HEK293 (cell line): ENCODE data around the gene ADAM17.

Source experiments
- CTCF ChIA-PET: fragments of 350-600 bp; formaldehyde crosslinking; extraction: SDS; loops from one replicate; lab custom pipeline; 2021; ENCODE audit warnings: antibody characterized with exemption; lab: Yijun Ruan, JAX
- POLR2A ChIA-PET: fragments of 300-600 bp; formaldehyde crosslinking; extraction: SDS; loops from one replicate; lab custom pipeline; 2020; ENCODE audit warnings: antibody characterized with exemption, inconsistent platforms; lab: Yijun Ruan, JAX
- H3K27ac ChIP-seq: fragments of 200-500 bp; sonication (Bioruptor generic); 2 replicates; pipeline ENCODE4 v1.5.1; 2014; ENCODE audit warnings: low read depth, low read length, control low read depth, inconsistent platforms; ENCODE audit errors: extremely low read depth
- H3K36me3 ChIP-seq, 2 experiments: fragments of 200-500 bp in 1 of 2; sonication (Bioruptor generic) in 1 of 2; 1 replicate in 1 of 2; 2 replicates in 1 of 2; pipeline ENCODE4 v1.5.1; 2014 to 2017; ENCODE audit warnings: inconsistent platforms in 2 of 2, low read length in 2 of 2; ENCODE audit not compliant: control insufficient read depth in 2 of 2, insufficient read depth in 1 of 2
- H3K4me1 ChIP-seq: fragments of 200-500 bp; sonication (Bioruptor generic); 2 replicates; pipeline ENCODE4 v1.5.1; 2014; ENCODE audit warnings: mild to moderate bottlenecking, low read length, inconsistent platforms; ENCODE audit not compliant: control insufficient read depth, insufficient read depth
- H3K4me3 ChIP-seq: 2 replicates; pipeline ENCODE4 v1.5.1; 2011; ENCODE audit warnings: low read depth, mild to moderate bottlenecking, control low read depth, low read length, moderate library complexity
- H3K9me3 ChIP-seq: fragments of 200-500 bp; sonication (Bioruptor generic); 2 replicates; pipeline ENCODE4 v1.5.1; 2014; ENCODE audit warnings: low read depth, low read length, inconsistent platforms; ENCODE audit not compliant: control insufficient read depth, insufficient read depth
- BCL11B ChIP-seq: fragments of 450-650 bp; formaldehyde crosslinking; IDR thresholded peaks from 2 replicates; pipeline ENCODE4 v1.5.1; 2016; ENCODE audit warnings: low read depth, missing biosample characterization, missing genetic modification characterization
- GLIS1 ChIP-seq: fragments of 450-650 bp; formaldehyde crosslinking; IDR thresholded peaks from 2 replicates; pipeline ENCODE4 v1.5.1; 2016; ENCODE audit warnings: missing biosample characterization, missing genetic modification characterization
- GLIS2 ChIP-seq: fragments of 450-650 bp; formaldehyde crosslinking; IDR thresholded peaks from 2 replicates; pipeline ENCODE4 v1.5.1; 2016; ENCODE audit warnings: missing biosample characterization, missing genetic modification characterization
- KLF10 ChIP-seq: fragments of 450-650 bp; IDR thresholded peaks from 2 replicates; pipeline ENCODE4 v1.5.1; 2018; ENCODE audit warnings: missing biosample characterization, mild to moderate bottlenecking, missing genetic modification characterization
- KLF7 ChIP-seq: fragments of 450-650 bp; formaldehyde crosslinking; IDR thresholded peaks from 2 replicates; pipeline ENCODE4 v1.5.1; 2016; ENCODE audit warnings: missing biosample characterization, missing genetic modification characterization, borderline replicate concordance
- OSR2 ChIP-seq: fragments of 450-650 bp; formaldehyde crosslinking; IDR thresholded peaks from 2 replicates; pipeline ENCODE4 v1.5.1; 2016; ENCODE audit warnings: missing biosample characterization, missing genetic modification characterization
- OVOL3 ChIP-seq: fragments of 450-650 bp; formaldehyde crosslinking; IDR thresholded peaks from 2 replicates; pipeline ENCODE4 v1.5.1; 2016; ENCODE audit warnings: missing biosample characterization, missing genetic modification characterization
- WT1 ChIP-seq: fragments of 450-650 bp; formaldehyde crosslinking; IDR thresholded peaks from 2 replicates; pipeline ENCODE4 v1.5.1; 2016; ENCODE audit warnings: missing biosample characterization, missing genetic modification characterization
- ZBTB1 ChIP-seq: fragments of 450-650 bp; formaldehyde crosslinking; IDR thresholded peaks from 2 replicates; pipeline ENCODE4 v1.5.1; 2016; ENCODE audit warnings: missing biosample characterization, missing genetic modification characterization
- ZBTB20 ChIP-seq: fragments of 450-650 bp; formaldehyde crosslinking; IDR thresholded peaks from 2 replicates; pipeline ENCODE4 v1.5.1; 2016; ENCODE audit warnings: missing biosample characterization, missing genetic modification characterization
- ZBTB7A ChIP-seq: fragments of 450-650 bp; formaldehyde crosslinking; IDR thresholded peaks from 2 replicates; pipeline ENCODE4 v1.5.1; 2016; ENCODE audit warnings: low read depth, missing biosample characterization, missing genetic modification characterization
- ZEB2 ChIP-seq: fragments of 450-650 bp; formaldehyde crosslinking; IDR thresholded peaks from 2 replicates; pipeline ENCODE4 v1.5.1; 2016; ENCODE audit warnings: missing biosample characterization, missing genetic modification characterization
- ZFP69B ChIP-seq: fragments of 450-650 bp; formaldehyde crosslinking; IDR thresholded peaks from 2 replicates; pipeline ENCODE4 v1.5.1; 2016; ENCODE audit warnings: missing biosample characterization, missing genetic modification characterization
- ZNF121 ChIP-seq: fragments of 450-650 bp; formaldehyde crosslinking; IDR thresholded peaks from 2 replicates; pipeline ENCODE4 v1.5.1; 2016; ENCODE audit warnings: missing biosample characterization, missing genetic modification characterization
- ZNF132 ChIP-seq: fragments of 450-650 bp; formaldehyde crosslinking; IDR thresholded peaks from 2 replicates; pipeline ENCODE4 v1.5.1; 2017; ENCODE audit warnings: missing biosample characterization, missing genetic modification characterization, borderline replicate concordance
- ZNF311 ChIP-seq: fragments of 450-650 bp; formaldehyde crosslinking; IDR thresholded peaks from 2 replicates; pipeline ENCODE4 v1.5.1; 2017; ENCODE audit warnings: missing biosample characterization, missing genetic modification characterization, borderline replicate concordance
- ZNF501 ChIP-seq: fragments of 450-650 bp; formaldehyde crosslinking; IDR thresholded peaks from 2 replicates; pipeline ENCODE4 v1.5.1; 2016; ENCODE audit warnings: missing biosample characterization, missing genetic modification characterization
- ZNF561 ChIP-seq: fragments of 450-650 bp; IDR thresholded peaks from 2 replicates; pipeline ENCODE4 v1.5.1; 2018; ENCODE audit warnings: missing biosample characterization, missing genetic modification characterization, borderline replicate concordance
- ZNF623 ChIP-seq: fragments of 450-650 bp; formaldehyde crosslinking; IDR thresholded peaks from 2 replicates; pipeline ENCODE4 v1.5.1; 2016; ENCODE audit warnings: missing biosample characterization, missing genetic modification characterization
- ZNF624 ChIP-seq: fragments of 450-650 bp; formaldehyde crosslinking; IDR thresholded peaks from 2 replicates; pipeline ENCODE4 v1.5.1; 2017; ENCODE audit warnings: missing biosample characterization, missing genetic modification characterization
- ZNF664 ChIP-seq: fragments of 450-650 bp; formaldehyde crosslinking; IDR thresholded peaks from 2 replicates; pipeline ENCODE4 v1.5.1; 2016; ENCODE audit warnings: missing biosample characterization, missing genetic modification characterization
- ZNF768 ChIP-seq: fragments of 450-650 bp; formaldehyde crosslinking; IDR thresholded peaks from 2 replicates; pipeline ENCODE4 v1.5.1; 2018; ENCODE audit warnings: missing biosample characterization, mild to moderate bottlenecking, missing genetic modification characterization
- ZNF785 ChIP-seq: fragments of 450-650 bp; formaldehyde crosslinking; IDR thresholded peaks from 2 replicates; pipeline ENCODE4 v1.5.1; 2016; ENCODE audit warnings: missing biosample characterization, missing genetic modification characterization
- TF ChIP-seq, protein P1 (sequence below): fragments of 450-650 bp; formaldehyde crosslinking; IDR thresholded peaks from 2 replicates; pipeline ENCODE4 v1.5.1; 2017; ENCODE audit warnings: missing biosample characterization, missing genetic modification characterization
- TF ChIP-seq, protein P2 (sequence below): fragments of 450-650 bp; formaldehyde crosslinking; IDR thresholded peaks from 2 replicates; pipeline ENCODE4; 2016; ENCODE audit warnings: missing biosample characterization, missing genetic modification characterization

Gene ADAM17

GRCh38 chr2:9578467-9579235 lies 23.0 kb upstream of the ADAM17 start:
- H3K36me3 ChIP-seq = peaks cover 4 to 9% of the 10 kb centered on the region in 2 experiments
- TF ChIP-seq OSR2 (no peak), GLIS1 (no peak), ZBTB1 (no peak), ZNF664 (no peak), ZNF785 (tag by site-specific recombination) (no peak), ZNF121 (tag by site-specific recombination) (no peak), WT1 (no peak), ZNF561 (tag by site-specific recombination) (no peak), KLF7 (tag by site-specific recombination) (no peak), OVOL3 (tag by site-specific recombination) (no peak)
- TF ChIP-seq, protein P1, sequence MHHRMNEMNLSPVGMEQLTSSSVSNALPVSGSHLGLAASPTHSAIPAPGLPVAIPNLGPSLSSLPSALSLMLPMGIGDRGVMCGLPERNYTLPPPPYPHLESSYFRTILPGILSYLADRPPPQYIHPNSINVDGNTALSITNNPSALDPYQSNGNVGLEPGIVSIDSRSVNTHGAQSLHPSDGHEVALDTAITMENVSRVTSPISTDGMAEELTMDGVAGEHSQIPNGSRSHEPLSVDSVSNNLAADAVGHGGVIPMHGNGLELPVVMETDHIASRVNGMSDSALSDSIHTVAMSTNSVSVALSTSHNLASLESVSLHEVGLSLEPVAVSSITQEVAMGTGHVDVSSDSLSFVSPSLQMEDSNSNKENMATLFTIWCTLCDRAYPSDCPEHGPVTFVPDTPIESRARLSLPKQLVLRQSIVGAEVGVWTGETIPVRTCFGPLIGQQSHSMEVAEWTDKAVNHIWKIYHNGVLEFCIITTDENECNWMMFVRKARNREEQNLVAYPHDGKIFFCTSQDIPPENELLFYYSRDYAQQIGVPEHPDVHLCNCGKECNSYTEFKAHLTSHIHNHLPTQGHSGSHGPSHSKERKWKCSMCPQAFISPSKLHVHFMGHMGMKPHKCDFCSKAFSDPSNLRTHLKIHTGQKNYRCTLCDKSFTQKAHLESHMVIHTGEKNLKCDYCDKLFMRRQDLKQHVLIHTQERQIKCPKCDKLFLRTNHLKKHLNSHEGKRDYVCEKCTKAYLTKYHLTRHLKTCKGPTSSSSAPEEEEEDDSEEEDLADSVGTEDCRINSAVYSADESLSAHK (tag by site-specific recombination) = no peak
- TF ChIP-seq, all 188 proteins: peak for 0
- Histone ChIP-seq H3K4me1 (no peaks in the 10 kb centered on the region), H3K27ac (no peak overlapping the region), H3K4me3 (no peak overlapping the region), H3K9me3 (no peaks in the 10 kb centered on the region)
- CTCF ChIA-PET = interaction anchor here (0.7 to 1.0 kb wide), 3 partner anchors 200 to 336 kb away, joined by 3 to 4 read pairs (median 4); no protein-coding TSS in a partner anchor
- POLR2A ChIA-PET = interaction anchor here (1.3 to 1.5 kb wide), 2 partner anchors 23 to 52 kb away, joined by 3 to 4 read pairs; partner anchors contain the start of genes ADAM17 and YWHAQ

GRCh38 chr2:9574331-9574730 lies 18.7 kb upstream of the ADAM17 start:
- H3K4me1 ChIP-seq = no peaks in the 10 kb centered on the region
- POLR2A ChIA-PET = interaction anchor here (1.9 kb wide), 1 partner anchor 19 kb away, joined by 8 read pairs; the partner anchor contains the start of gene ADAM17
- TF ChIP-seq ZFP69B (tag by site-specific recombination) = no peak
- TF ChIP-seq ZNF624 (tag by site-specific recombination) = no peak
- TF ChIP-seq GLIS2 (tag by site-specific recombination) = no peak
- TF ChIP-seq ZNF132 (tag by site-specific recombination) = no peak
- no peak for TF ChIP-seq ZNF311 (tag by site-specific recombination)
- TF ChIP-seq ZNF623 (tag by site-specific recombination) = no peak
- TF ChIP-seq KLF10 = no peak
- TF ChIP-seq, protein P2, sequence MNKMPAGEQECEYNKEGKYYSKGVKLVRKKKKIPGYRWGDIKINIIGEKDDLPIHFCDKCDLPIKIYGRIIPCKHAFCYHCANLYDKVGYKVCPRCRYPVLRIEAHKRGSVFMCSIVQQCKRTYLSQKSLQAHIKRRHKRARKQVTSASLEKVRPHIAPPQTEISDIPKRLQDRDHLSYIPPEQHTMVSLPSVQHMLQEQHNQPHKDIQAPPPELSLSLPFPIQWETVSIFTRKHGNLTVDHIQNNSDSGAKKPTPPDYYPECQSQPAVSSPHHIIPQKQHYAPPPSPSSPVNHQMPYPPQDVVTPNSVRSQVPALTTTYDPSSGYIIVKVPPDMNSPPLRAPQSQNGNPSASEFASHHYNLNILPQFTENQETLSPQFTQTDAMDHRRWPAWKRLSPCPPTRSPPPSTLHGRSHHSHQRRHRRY = no peak
- TF ChIP-seq ZBTB20 (tag by site-specific recombination) = no peak
- TF ChIP-seq ZNF664 = no peak
- no peak for TF ChIP-seq ZBTB7A (tag by site-specific recombination)
- no peak for TF ChIP-seq ZNF768
- no peak for TF ChIP-seq ZEB2 (tag by site-specific recombination)
- no peak for TF ChIP-seq ZNF501 (tag by site-specific recombination)
- no peak for TF ChIP-seq BCL11B (tag by site-specific recombination)
- no peaks in the 10 kb centered on the region for H3K9me3 ChIP-seq
- CTCF ChIA-PET = interaction anchor here (0.5 to 1.6 kb wide), 3 partner anchors 18 to 99 kb away, joined by 3 read pairs; partner anchors contain the start of gene ADAM17
- H3K4me3 ChIP-seq = no peak overlapping the region
- H3K27ac ChIP-seq = no peak overlapping the region
- H3K36me3 ChIP-seq = no peaks in the 10 kb centered on the region; a peak in 1 of 3 replicates
